Activated CD4-positive, alpha-beta T cell treated with anti-CD3 and anti-CD28 coated beads for 36 hours (primary cell): ENCODE results near the gene SUPT4H1. TPM values are rescaled to one million over a fixed set of nuclear protein-coding genes. Genes with fewer than 3 reads are reported as not detected.
"Not testable (repeated sequence)": the region's sequence is repeated elsewhere in the genome, so short reads cannot be mapped to it uniquely, and the experiment has no call there.

Source experiments
- ATAC-seq: fragments of 200-7000 bp; cut with Tn5 transposase; one replicate; pipeline ENCODE4 v1.10.0; 2021; ENCODE audit warnings: mild to moderate bottlenecking, moderate library complexity
- CTCF ChIA-PET: fragments of 350-600 bp; sonication (Branson Sonifier 250); formaldehyde crosslinking; loops from one replicate; lab custom pipeline; 2021; ENCODE audit warnings: antibody characterized with exemption; lab: Charles Lee
- POLR2A ChIA-PET: fragments of 350-600 bp; sonication (Branson Sonifier 250); formaldehyde crosslinking; loops from one replicate; lab custom pipeline; 2021; ENCODE audit warnings: antibody characterized with exemption, inconsistent platforms; lab: Charles Lee
- DNase-seq: peaks from one replicate; pipeline ENCODE4 v3.0.0-alpha.2; 2020
- H3K27ac Mint-ChIP-seq: one replicate; pipeline ENCODE4 v1.8.0; 2021; ENCODE audit warnings: mixed read lengths
- H3K27me3 Mint-ChIP-seq: one replicate; pipeline ENCODE4 v1.8.0; 2021; ENCODE audit warnings: mixed read lengths
- H3K36me3 Mint-ChIP-seq: one replicate; pipeline ENCODE4 v1.8.0; 2021; ENCODE audit warnings: low read depth, mixed read lengths
- H3K4me1 Mint-ChIP-seq: one replicate; pipeline ENCODE4 v1.8.0; 2021; ENCODE audit warnings: mixed read lengths
- H3K4me3 Mint-ChIP-seq: one replicate; pipeline ENCODE4 v1.8.0; 2021; ENCODE audit warnings: mild to moderate bottlenecking, moderate library complexity, mixed read lengths
- H3K9me3 Mint-ChIP-seq: one replicate; pipeline ENCODE4 v1.8.0; 2021; ENCODE audit warnings: low read depth, mixed read lengths
- intact Hi-C, 2 experiments: fragments of 100-400 bp; cut with DNase I in 1 of 2; cut with micrococcal nuclease in 1 of 2; formaldehyde crosslinking; loops; one replicate each; pipeline versions ENCODE4 v1.14.2 to v1.15.1; 2022 to 2024; cut with DNase I, micrococcal nuclease
- total RNA-seq, 2 experiments: library from RNA; stranded (reverse); gene quantifications; one replicate each; pipeline ENCODE4 v1.2.3, GENCODE V29; 2021

Gene SUPT4H1
- total RNA-seq, 2 experiments from 2014 or later, result 106 to 129 TPM

DNA sequence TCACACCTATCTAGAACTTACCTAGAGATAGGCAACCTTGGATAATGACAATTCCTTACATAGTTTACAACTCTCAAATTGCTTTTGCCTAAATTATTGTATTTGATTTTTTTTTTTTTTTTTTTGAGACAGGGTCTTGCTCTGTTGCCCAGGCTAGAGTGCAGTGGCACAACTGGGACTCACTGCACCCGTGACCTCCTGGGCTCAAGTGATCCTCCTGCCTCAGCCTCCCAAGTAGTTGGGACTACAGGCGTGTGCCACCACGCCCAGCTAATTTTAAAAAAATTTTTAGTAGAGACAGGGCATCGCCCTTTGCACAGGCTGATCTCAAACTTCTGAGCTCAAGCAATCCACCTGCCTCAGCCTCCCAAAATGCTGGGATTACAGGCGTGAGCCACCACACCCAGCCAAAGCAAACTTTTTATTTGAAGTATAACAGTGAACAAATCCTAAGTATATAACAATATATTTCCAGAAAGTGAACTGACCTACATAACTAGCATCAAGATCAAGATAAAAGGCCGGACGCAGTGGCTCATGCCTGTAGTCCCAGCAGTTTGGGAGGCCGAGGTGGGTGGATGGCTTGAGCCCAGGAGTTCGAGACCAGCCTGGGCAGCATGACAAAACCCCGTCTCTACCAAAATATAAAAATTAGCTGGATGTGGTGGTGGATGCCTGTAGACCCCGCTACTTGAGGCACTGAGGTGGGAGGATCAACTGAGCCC, 10.7 kb downstream of the SUPT4H1 start:
- intact Hi-C loops, result loop anchor here in 1 of 2 experiments (10.0 kb wide), 2 partner anchors 994 to 1274 kb away; partner anchors contain the start of genes CLTC and YPEL2
- not testable (repeated sequence) for ATAC-seq, DNase-seq, H3K9me3 Mint-ChIP-seq, H3K27me3 Mint-ChIP-seq
- peaks cover 78% of the 10 kb centered on the region for H3K36me3 Mint-ChIP-seq
- peak overlapping the region; percentile 100 for H3K4me3 Mint-ChIP-seq
- ChIA-PET CTCF (interaction anchor here (0.5 to 4.8 kb wide), 7 partner anchors 9 to 76 kb away, joined by 3 to 34 read pairs (median 6); partner anchors contain the start of genes RNF43 and SUPT4H1), POLR2A (interaction anchor here (0.6 to 8.7 kb wide), 6 partner anchors 9 to 24 kb away, joined by 3 to 172 read pairs (median 9); partner anchors contain the start of gene SUPT4H1)
- H3K4me1 Mint-ChIP-seq, result peaks cover 46% of the 10 kb centered on the region
- peak overlapping the region; percentile 99 for H3K27ac Mint-ChIP-seq

DNA sequence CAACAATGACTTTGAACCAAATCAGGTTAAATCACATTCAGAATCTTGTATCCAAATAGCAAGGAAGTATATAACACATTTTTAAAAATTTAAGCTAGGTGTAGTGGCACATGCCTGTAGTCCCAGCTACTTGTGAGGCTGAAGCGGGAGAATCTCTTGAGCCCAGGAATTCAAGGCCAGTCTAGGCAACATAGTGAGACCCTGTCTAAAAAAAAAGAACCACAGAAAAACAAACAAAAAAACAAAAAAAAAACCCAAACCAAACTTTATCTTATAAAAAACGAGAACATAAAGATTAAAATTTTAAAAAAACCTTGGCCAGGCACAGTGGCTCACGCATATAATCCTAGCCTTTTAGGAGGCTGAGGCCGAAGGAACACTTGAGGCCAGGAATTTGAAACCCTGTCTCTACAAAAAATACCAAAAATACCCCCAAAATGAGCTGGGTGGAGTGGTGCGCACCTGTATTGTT, 11.6 kb downstream of the SUPT4H1 start:
- DNase-seq (no peak), ATAC-seq (no peak)
- peak overlapping the region; percentile 100 for H3K4me3 Mint-ChIP-seq
- ChIA-PET CTCF (interaction anchor here (0.6 to 4.8 kb wide), 6 partner anchors 8 to 77 kb away, joined by 4 to 34 read pairs (median 6); partner anchors contain the start of genes RNF43 and SUPT4H1), POLR2A (interaction anchor here (0.6 to 8.7 kb wide), 6 partner anchors 8 to 291 kb away, joined by 3 to 172 read pairs (median 10); partner anchors contain the start of gene SUPT4H1)
- no peaks in the 10 kb centered on the region for H3K27me3 Mint-ChIP-seq
- peaks cover 73% of the 10 kb centered on the region for H3K36me3 Mint-ChIP-seq
- peaks cover 43% of the 10 kb centered on the region for H3K4me1 Mint-ChIP-seq
- H3K9me3 Mint-ChIP-seq, result no peaks in the 10 kb centered on the region
- intact Hi-C loops, result loop anchor here in 1 of 2 experiments (10.0 kb wide), 2 partner anchors 994 to 1274 kb away; partner anchors contain the start of genes CLTC and YPEL2
- peak overlapping the region; percentile 99 for H3K27ac Mint-ChIP-seq

GRCh38 chr17:58339755-58340404, 12.1 kb downstream of the SUPT4H1 start:
- peaks cover 72% of the 10 kb centered on the region for H3K36me3 Mint-ChIP-seq
- ChIA-PET CTCF (interaction anchor here (0.6 to 4.8 kb wide), 5 partner anchors 8 to 78 kb away, joined by 3 to 34 read pairs (median 6); partner anchors contain the start of genes RNF43 and SUPT4H1), POLR2A (interaction anchor here (0.6 to 8.7 kb wide), 8 partner anchors 8 to 291 kb away, joined by 4 to 172 read pairs (median 7); partner anchors contain the start of gene SUPT4H1)
- H3K4me1 Mint-ChIP-seq, result peaks cover 41% of the 10 kb centered on the region
- intact Hi-C loops, result loop anchor here (2.0 to 10.0 kb wide), 15 partner anchors 13 to 1502 kb away; partner anchors contain the start of genes CLTC (in 1 of the 2), DYNLL2 (in 1 of the 2), MRPS23 (in 1 of the 2) and PRR11 (in 1 of the 2)
- DNase-seq (peak; percentile 52), ATAC-seq (no peak)
- no peaks in the 10 kb centered on the region for H3K27me3 Mint-ChIP-seq
- peak overlapping the region; percentile 100 for H3K4me3 Mint-ChIP-seq
- H3K27ac Mint-ChIP-seq, result peak overlapping the region; percentile 99
- no peaks in the 10 kb centered on the region for H3K9me3 Mint-ChIP-seq

- intact Hi-C loops, result loop anchor here (1.0 to 10.0 kb wide), 17 partner anchors 10 to 1503 kb away; partner anchors contain the start of genes SUPT4H1 (in 2 of the 2), DYNLL2 (in 1 of the 2), MRPS23 (in 1 of the 2) and PRR11 (in 1 of the 2)
- peaks cover 75% of the 10 kb centered on the region for H3K36me3 Mint-ChIP-seq
- peak overlapping the region; percentile 100 for H3K4me3 Mint-ChIP-seq
- H3K4me1 Mint-ChIP-seq, result peaks cover 38% of the 10 kb centered on the region
- POLR2A ChIA-PET, result interaction anchor here (1.0 to 8.7 kb wide), 9 partner anchors 7 to 292 kb away, joined by 6 to 172 read pairs (median 12); partner anchors contain the start of genes SUPT4H1 and TSPOAP1
- DNase-seq (peak; percentile 90), ATAC-seq (peak; percentile 38)
- no peaks in the 10 kb centered on the region for H3K27me3 Mint-ChIP-seq
- CTCF ChIA-PET, result interaction anchor here (3.4 to 4.8 kb wide), 3 partner anchors 12 to 79 kb away, joined by 18 to 34 read pairs (median 33); partner anchors contain the start of genes RNF43 and SUPT4H1
- peak overlapping the region; percentile 99 for H3K27ac Mint-ChIP-seq
- H3K9me3 Mint-ChIP-seq, result no peaks in the 10 kb centered on the region
Measured at GRCh38 chr17:58338841-58339754, 12.9 kb downstream of the SUPT4H1 start.

- no peaks in the 10 kb centered on the region for H3K9me3 Mint-ChIP-seq
- H3K27me3 Mint-ChIP-seq, result no peaks in the 10 kb centered on the region
- H3K4me1 Mint-ChIP-seq, result peaks cover 33% of the 10 kb centered on the region
- CTCF ChIA-PET, result interaction anchor here (1.4 to 4.8 kb wide), 5 partner anchors 9 to 79 kb away, joined by 3 to 34 read pairs (median 18); partner anchors contain the start of genes RNF43, SUPT4H1 and TSPOAP1
- POLR2A ChIA-PET, result interaction anchor here (0.8 to 8.7 kb wide), 12 partner anchors 6 to 354 kb away, joined by 3 to 172 read pairs (median 10); partner anchors contain the start of genes HSF5, RAD51C, SUPT4H1 and TSPOAP1
- H3K27ac Mint-ChIP-seq, result peak overlapping the region; percentile 99
- peaks cover 74% of the 10 kb centered on the region for H3K36me3 Mint-ChIP-seq
- H3K4me3 Mint-ChIP-seq, result peak overlapping the region; percentile 100
- DNase-seq (peak; percentile 68), ATAC-seq (peak; percentile 4)
- intact Hi-C loops, result loop anchor here (1.0 to 10.0 kb wide), 17 partner anchors 9 to 1504 kb away; partner anchors contain the start of genes SUPT4H1 (in 2 of the 2), DYNLL2 (in 1 of the 2), MRPS23 (in 1 of the 2) and PRR11 (in 1 of the 2)
Measured at GRCh38 chr17:58338454-58338840, 13.6 kb downstream of the SUPT4H1 start.

DNA sequence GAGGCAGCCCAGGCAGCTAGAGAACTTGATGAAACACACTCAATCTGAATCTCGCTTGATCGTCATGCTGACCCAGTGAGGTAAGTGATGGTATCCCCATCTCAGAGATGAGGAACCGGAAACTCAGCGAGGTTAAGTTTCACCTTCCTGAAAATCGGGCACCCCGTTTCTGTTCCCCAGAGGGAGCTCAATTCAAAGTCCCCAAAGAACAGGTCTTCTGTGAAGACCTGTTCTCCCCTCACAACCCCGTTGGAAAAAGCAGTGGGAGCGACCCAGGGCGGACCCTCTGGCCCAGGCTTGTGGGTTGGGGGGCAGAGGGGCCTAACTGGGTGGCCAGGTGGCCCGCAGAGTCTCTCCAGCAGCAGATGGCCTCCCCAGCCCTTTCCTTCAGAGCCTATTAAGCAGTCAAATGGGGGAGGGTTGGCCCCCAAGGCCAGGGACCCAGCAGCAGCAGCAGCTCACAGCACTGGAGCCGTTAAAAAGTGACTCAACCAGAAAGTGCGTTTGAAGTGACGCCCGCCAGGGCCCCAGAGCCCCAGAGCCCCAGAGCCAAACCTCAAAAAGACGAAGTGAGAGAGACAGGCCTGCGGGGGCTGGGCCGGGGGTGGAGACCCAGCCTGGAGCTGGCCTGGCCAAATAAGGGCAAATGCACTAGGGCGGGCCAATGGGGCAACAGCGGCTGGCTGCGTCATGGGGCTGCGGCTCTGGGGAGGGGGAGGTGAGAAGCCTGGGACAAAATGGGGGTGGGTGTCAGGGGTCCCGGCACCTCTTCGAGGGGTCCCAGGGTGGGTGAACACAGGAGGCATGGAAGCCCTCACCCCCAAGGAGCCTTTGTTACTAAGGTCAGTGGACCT, 14.2 kb downstream of the SUPT4H1 start:
- DNase-seq, result peak; percentile 97
- no peaks in the 10 kb centered on the region for H3K9me3 Mint-ChIP-seq
- CTCF ChIA-PET, result interaction anchor here (0.6 to 4.8 kb wide), 12 partner anchors 9 to 223 kb away, joined by 3 to 34 read pairs (median 4); partner anchors contain the start of genes RNF43, SUPT4H1 and TSPOAP1
- peak overlapping the region; percentile 100 for H3K4me3 Mint-ChIP-seq
- peak overlapping the region; percentile 99 for H3K27ac Mint-ChIP-seq
- peak; percentile 57 for ATAC-seq
- intact Hi-C loops, result loop anchor here (1.0 to 10.0 kb wide), 17 partner anchors 9 to 1504 kb away; partner anchors contain the start of genes SUPT4H1 (in 2 of the 2), DYNLL2 (in 1 of the 2), MRPS23 (in 1 of the 2) and PRR11 (in 1 of the 2)
- peaks cover 26% of the 10 kb centered on the region for H3K4me1 Mint-ChIP-seq
- no peaks in the 10 kb centered on the region for H3K27me3 Mint-ChIP-seq
- H3K36me3 Mint-ChIP-seq, result peaks cover 71% of the 10 kb centered on the region
- POLR2A ChIA-PET, result interaction anchor here (0.8 to 6.5 kb wide), 15 partner anchors 9 to 355 kb away, joined by 3 to 95 read pairs (median 4); partner anchors contain the start of genes HSF5, RAD51C, RNF43 and SUPT4H1

GRCh38 chr17:58337210-58337599, 14.8 kb downstream of the SUPT4H1 start:
- Mint-ChIP-seq H3K4me1 (peaks cover 21% of the 10 kb centered on the region), H3K27me3 (no peaks in the 10 kb centered on the region), H3K4me3 (peak overlapping the region; percentile 100), H3K27ac (peak overlapping the region; percentile 99), H3K36me3 (peaks cover 68% of the 10 kb centered on the region), H3K9me3 (no peaks in the 10 kb centered on the region)
- POLR2A ChIA-PET, result interaction anchor here (0.7 to 6.5 kb wide), 14 partner anchors 7 to 1496 kb away, joined by 3 to 95 read pairs (median 6); partner anchors contain the start of genes HSF5, RNF43, SUPT4H1 and TSPOAP1
- peak; percentile 73 for DNase-seq
- ATAC-seq, result no peak
- intact Hi-C loops, result loop anchor here (5.0 to 10.0 kb wide), 10 partner anchors 255 to 1505 kb away; partner anchors contain the start of genes DYNLL2 (in 1 of the 2), MRPS23 (in 1 of the 2), PRR11 (in 1 of the 2) and PTRH2 (in 1 of the 2)
- CTCF ChIA-PET, result interaction anchor here (0.7 to 4.8 kb wide), 11 partner anchors 9 to 224 kb away, joined by 3 to 34 read pairs (median 5); partner anchors contain the start of genes RNF43, SUPT4H1 and TSPOAP1

DNA sequence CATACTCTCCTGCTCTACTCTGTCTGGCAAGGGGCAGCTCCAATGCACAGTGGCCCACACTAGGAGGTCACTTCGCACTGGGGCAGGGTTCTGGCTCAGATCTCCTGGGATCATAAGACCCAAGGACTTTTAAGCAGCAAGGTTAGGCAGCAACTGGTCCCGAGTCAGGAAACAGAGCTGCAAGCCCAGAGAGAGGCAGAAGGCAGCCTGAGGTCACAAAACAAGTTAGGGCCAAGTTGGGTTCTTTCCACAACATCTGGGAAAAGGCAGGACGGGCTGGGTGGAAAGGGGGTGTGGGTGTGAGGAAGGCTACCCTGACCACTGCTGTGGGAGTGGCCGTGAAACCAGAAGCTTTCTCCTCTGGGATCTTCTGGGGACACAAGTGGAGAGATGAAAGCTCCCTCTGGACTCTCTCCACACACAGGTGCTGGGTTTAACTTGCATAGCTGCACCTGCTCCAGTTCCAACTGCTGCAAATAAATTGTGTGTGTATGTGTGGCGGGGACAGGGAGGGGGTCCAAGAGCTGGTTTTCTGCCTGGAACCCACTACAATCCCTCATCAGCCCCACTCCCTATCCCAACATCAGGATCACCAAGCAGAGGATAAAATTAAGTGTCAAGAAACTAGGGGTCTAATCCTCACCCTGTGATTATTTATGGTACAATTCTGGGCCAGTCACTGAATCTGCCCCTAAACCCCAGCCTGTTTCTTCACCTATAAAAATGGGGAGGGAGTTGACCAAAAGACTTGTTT, 15.4 kb downstream of the SUPT4H1 start:
- Mint-ChIP-seq H3K9me3 (no peaks in the 10 kb centered on the region), H3K27me3 (no peaks in the 10 kb centered on the region), H3K36me3 (peaks cover 68% of the 10 kb centered on the region), H3K4me1 (peaks cover 21% of the 10 kb centered on the region), H3K27ac (peak overlapping the region; percentile 99), H3K4me3 (peak overlapping the region; percentile 100)
- ATAC-seq (no peak), DNase-seq (peak; percentile 40)
- CTCF ChIA-PET, result interaction anchor here (0.6 to 4.8 kb wide), 11 partner anchors 7 to 179 kb away, joined by 3 to 40 read pairs (median 7); partner anchors contain the start of genes RNF43 and SUPT4H1
- intact Hi-C loops, result loop anchor here (5.0 to 10.0 kb wide), 10 partner anchors 254 to 1506 kb away; partner anchors contain the start of genes DYNLL2 (in 1 of the 2), MRPS23 (in 1 of the 2), PRR11 (in 1 of the 2) and PTRH2 (in 1 of the 2)
- POLR2A ChIA-PET, result interaction anchor here (0.6 to 6.5 kb wide), 16 partner anchors 8 to 1497 kb away, joined by 3 to 95 read pairs (median 4); partner anchors contain the start of genes RNF43, SUPT4H1 and TSPOAP1
